HG03108 (cell line): ENCODE results near the gene CINP.

ENCODE experiments used
- ATAC-seq: cut with Tn5 transposase; IDR thresholded peaks from one replicate; pipeline ENCODE4 v1.9.1; 2021; ENCODE audit warnings: moderate library complexity; ENCODE audit not compliant: unreplicated experiment

CINP gene

DNA sequence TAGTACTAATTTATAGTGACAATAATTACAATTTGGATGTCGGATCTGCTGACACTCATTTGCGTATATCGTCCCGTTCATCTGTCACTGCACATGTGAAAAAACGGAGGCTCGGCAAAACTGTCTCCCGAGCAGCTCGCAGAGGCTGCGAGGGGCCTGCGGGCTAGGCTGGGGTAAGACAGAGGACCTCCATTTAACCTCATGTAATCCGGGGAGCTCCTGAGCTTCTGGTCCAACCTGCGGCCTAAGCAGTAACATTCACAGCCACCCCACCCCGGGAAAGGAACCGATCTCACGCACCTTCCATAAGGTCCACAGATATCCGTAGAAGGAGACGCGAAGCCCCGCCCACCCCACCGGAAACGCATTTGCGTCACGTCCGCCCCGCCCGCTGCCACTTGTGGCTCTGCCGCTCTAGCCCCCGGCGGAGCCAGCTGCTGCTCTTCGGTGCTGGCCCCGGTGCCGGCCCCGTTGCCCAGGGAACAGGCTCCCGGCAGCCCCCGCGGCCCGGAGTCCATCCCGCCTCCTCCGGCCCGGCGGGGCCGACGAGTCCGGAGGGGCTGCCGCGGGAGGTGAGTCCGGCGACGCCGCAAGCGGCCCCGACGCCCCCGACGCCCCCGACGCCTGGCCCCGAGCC, at the start of gene CINP, which contains the start of gene TECPR2:
TSS of gene CINP (minus strand) at position 346 of the 637 bp plus-strand sequence. CDS start at position 307, 39 bp downstream.
TSS of gene TECPR2 (plus strand) at position 397 of the 637 bp plus-strand sequence. CDS start 13,781 bp downstream, outside the sequence.
- peak; percentile 96 for ATAC-seq

DNA sequence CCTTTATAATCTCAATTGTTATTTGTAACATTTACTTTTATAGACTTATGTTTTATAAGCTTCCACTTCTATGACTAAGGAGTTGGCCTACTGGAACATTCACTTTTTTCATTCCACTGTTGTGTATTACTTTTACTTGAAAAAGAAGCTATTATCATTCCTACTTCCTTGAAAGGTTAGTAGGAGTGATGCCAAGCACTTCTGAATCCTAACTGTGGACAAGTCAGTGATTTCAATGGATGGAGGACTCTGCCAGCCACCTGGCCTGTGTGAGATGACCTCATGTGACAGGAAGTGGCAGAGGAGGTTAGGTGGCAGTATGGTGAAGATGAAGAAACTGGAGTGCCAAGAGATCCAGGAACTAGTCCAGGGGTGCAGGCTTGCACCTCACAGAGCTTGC, 46.0 kb upstream of the CINP start:
- no peak for ATAC-seq

DNA sequence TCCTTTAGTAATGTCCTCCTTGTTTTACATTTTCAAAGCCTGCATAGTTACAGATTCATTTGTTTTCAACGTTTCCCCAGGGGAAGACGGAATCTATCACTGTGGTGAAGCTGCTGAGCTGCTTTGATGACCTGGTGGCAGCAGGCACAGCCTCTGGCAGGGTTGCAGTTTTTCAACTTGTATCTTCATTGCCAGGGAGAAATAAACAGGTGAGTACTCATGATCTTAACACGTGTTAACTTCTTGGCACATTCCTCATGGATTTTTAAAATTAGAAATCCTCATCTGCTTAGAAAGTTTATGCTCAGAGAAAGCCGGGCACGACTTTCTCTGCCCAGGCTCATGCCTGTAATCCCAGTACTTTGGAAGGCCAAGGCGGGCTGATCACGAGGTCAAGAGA, 44.6 kb upstream of the CINP start:
- ATAC-seq: no peak

DNA sequence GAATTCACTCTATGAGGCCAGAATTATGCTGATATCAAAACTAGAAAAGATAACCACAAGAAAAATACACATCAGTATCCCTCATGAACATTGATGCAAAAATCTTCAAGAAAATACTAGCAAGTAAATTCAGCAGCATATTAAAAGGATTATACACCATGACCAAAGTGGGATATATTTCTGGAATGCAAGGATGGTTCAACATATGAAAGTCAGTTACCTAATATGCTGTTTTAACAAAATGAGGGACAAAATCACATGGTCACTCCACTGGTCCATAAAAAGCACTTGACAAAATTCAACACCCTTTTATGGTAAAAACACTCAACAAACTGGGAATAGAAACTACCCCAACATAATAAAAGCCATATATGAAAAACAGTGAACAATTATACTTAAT, 40.3 kb upstream of the CINP start:
- no peak for ATAC-seq

DNA sequence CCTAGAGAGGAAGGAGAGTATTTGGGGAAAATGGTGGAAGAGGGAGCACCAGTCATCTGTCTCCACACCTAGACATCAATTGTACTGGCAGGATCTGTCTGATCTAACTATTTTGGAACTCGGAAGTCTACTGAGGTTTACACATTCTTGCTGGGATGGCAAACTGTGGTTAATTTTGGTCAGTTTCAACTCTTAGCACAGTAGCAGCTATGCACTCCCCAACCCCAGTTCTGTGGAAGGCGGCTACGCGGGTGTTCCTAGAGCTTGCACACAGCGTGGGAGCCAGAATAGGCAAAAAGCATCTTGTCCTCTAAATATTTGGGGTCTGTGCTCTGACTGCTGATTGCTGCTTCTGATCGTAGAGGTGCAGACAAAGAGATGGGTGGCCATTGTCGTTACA, 33.8 kb upstream of the CINP start:
- no peak for ATAC-seq

DNA sequence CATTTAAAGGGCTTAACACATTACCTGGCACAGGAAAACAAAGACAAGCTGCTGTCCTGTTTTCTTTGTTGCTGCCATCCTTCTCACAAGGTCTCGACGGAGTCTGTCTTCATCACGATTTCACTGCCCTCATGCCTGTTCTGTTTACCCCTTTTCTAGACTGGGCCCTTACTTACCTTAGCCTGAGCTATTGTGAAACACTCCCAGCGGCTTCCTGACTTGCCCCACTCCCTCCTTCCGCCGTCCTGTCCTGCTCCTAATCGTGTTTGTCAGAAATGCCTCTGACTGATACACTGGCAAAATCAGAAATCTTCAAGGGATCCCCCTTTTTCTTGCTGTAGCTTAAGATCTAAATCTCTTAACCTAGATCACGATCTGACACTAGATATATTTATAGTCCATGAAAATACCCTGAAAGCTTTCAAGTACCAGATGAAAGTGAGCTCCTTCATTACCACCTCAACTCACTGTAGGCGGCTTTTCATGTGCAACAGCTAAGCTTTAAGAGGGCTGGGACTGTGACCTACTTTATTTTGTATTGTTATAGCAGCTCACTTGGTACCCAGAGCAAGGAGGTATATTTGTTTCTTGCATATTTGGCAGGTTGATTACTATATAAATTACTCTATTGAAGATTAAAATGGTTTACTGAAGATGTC, 32.2 kb upstream of the CINP start:
- no peak for ATAC-seq

DNA sequence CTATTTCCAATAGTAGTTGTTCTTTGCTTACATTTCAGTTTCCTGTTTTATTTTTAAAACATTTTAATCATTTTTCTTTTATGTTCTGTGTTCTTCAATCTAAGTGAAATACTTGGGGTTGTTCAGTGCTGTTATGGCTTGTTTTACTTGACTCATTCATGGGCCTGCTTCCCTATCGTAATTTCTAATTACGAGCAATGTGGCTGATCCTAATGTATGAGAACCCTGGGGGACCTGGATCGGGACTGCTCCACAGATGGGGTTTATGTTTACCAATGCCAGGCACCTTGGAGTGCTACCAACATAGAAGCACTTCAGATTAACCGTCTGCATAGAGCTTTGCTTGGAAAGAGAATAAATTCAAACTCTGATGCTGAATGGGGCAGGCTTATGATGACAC, 29.8 kb upstream of the CINP start:
- no peak for ATAC-seq

DNA sequence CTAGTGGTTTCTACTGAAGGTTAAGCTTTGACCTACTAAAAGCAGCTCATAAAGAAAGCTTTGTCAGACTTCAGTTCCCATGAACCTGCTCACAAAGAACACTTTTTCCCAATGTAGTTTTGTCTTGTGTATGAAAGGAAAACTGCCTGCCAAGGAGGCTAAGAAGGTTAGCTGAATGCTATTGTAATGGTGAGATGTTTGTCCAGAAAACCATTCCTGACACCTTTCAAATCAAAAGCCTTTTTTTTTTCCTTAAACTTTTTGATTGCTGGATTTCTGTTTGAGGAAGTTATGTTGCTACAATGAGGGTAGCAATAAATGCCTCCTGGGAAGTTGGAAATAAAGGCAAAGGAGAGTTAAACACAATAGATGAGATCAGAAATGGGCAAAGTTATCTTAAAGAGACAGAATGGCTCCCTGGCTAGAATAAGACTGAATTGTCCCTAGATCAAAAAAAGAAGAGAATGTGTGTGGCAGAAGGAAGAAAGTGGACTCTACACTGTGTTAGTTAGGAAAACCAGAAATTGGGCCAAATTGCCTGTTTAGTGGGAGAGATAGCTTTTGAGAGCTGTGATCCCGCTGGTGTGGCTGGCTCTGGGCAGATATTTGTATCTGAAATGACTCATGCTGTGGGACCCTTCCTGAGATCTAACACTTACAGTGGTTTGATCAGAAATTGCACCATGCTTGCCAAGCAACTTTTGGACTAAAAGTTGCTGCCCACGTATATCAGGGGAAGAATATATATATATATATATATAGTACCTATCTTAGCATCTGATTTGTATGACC, 27.6 kb upstream of the CINP start:
- ATAC-seq: no peak

DNA sequence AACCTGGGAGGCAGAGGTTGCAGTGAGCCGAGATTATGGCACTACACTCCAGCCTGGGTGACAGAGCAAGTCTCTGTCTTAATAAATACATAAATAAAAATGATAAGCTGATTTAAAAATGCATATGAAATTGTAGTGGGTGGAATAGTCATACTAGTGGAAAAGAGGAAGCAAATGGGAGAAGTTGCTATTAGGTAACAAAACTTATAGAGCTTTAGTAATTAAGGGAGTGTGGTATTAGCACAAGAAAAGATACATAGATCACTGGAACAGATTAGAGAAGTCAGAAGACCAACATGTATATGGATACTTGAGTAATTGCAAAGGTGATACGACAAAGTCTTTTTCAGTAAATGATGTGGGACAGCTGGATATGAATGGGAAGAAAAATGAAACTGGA, 26.6 kb upstream of the CINP start:
- no peak for ATAC-seq

DNA sequence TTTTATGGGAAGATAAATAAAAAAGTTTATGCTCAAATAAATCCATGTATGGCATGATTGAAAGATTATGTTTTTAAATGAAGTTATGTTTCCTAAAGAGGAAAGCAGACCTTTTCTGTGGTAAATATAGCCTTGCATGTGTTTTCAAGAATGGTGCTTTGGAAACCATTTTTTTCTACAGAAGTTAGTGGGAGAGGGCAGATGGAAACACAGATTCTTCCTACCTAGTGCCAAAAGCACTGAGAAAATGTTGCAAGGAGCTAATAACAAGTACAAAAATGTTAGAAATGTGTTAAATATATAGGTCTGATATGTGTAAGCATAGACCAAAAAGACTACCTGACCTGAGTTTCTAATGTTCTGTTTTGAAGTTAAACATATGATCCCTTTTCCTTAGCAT, 24.4 kb upstream of the CINP start:
- ATAC-seq: no peak

DNA sequence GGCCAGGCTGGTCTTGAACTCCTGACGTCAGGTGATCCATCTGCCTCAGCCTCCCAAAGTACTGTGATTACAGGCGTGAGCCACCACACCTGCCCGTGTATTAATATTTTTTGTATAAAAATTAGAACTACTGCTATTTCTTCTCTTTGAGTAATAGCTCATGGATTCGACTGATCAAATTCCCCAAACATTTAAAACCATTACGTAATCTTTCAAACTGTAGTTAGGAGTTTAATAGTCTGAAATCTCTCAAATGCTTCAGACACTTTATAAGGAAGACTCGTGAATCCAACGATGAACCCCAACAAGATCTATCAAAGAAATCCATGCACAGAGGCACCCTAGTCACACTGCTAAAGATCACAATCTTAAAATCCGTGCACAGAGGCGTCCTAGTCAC, 16.1 kb upstream of the CINP start:
- ATAC-seq: no peak

DNA sequence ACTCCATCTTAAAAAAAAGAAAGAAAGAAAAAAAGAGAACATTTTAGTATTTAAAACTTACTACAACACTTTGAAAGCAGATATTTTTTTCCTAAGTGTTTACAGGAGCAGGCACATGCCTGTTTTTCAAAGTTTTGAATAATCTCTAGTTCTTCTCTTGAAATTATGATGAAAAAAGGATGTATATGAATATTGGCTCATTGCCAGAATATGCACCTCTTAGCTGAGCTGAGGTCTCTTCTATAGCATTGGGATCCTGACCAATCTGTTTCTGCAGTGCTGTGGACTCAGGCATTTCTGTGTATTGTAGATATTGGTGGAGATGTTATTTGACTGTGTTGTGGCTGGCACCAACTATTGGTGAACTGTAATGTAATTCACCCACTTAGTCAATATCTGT, 15.0 kb upstream of the CINP start:
- no peak for ATAC-seq

DNA sequence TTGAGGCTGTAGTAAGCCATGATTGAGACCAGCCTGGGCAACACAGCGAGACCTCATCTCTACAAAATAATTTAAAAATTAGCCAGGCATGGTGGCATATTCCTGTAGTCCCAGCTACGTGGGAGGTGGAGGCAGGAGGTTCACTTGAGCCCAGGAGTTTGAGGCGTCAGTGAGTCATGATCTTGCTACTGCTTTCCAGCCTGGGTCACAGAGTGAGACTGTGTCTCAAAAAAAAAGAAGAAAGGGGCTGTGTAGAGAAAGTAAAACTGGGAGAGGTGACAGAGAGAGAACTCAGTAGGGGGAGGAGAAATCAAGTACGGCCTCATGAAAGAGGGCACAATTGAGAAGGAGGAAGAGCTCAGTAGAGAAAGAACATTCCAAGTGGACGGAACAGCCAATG, 12.4 kb upstream of the CINP start:
- ATAC-seq: no peak

DNA sequence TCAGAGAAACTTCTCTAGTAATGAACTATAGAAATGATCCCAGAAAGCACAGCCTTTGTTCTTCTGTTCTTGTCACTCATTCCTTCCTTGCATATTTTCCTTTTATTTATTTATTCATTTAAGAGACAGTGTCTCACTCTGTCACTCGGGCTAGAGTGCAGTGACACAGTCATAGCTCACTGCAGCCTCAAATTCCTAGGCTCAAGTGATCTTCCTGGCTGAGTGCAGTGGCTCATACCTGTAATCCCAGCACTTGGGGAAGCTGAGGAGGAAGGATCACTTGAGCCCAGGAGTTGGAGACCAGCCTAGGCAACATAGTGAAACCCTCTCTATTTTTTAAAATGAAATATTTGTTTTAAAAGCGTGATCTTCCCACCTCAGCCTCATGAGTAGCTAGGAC, 11.6 kb upstream of the CINP start:
- ATAC-seq: no peak

DNA sequence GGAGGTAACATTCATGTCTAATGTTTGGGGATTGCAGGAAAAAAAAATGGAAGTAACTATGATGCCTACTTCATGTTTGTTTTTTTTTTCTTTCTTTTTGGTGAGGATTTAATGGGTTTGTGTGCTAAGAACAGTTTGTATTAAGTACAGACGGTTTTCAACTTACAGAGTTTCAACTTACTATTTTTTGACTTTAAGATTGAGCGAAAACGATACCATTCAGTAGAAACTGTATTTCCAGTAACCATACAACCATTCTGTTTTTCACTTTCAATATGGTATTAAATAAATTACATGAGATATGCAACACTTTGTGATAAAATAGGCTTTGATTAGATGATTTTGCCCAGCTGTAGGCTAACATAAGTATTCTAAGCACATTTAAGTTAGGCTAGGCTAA, 10.4 kb upstream of the CINP start:
- no peak for ATAC-seq

DNA sequence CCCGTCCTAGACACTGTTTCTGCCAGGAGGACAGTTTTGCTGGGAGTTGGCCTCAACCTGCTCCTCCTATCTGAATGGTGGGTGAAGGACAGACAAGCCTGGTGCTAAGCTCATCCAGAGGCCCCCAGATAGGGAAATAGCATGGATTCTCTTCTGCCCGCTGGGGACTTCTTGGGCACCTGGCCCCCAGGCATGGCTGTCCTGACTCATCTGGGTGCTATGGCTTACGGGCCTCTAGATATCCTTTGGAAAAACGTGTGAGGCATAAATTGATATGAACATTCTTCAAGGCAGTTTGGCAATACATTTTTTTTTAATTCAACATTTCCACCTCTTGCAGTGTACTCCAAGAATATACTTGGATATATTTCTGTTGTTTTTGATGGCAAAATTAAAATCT, 8.7 kb upstream of the CINP start:
- ATAC-seq: no peak

DNA sequence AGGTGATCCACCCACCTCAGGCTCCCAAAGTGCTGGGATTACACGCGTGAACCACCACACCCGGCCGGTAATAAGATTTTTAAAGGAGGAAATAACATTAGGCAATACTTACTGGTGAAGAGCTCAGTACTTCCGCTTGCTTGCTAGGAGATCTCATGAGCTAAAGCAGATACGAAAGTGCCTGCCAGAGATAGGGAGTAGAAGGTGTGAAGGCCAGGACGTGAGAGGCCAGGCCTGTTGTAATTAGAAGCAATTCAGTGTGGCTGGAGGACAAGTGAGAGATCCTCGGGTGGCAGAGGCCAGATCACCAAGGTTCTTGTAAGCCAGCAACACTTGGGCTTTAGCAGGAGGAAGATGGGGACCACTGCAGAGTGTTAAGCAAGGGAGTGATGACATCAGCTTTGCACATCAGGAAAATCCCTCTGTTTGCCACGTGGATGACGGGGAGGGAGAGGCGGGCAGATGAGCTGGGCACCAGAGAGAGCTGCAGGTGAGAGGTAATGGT, 7.7 kb upstream of the CINP start:
- no peak for ATAC-seq

DNA sequence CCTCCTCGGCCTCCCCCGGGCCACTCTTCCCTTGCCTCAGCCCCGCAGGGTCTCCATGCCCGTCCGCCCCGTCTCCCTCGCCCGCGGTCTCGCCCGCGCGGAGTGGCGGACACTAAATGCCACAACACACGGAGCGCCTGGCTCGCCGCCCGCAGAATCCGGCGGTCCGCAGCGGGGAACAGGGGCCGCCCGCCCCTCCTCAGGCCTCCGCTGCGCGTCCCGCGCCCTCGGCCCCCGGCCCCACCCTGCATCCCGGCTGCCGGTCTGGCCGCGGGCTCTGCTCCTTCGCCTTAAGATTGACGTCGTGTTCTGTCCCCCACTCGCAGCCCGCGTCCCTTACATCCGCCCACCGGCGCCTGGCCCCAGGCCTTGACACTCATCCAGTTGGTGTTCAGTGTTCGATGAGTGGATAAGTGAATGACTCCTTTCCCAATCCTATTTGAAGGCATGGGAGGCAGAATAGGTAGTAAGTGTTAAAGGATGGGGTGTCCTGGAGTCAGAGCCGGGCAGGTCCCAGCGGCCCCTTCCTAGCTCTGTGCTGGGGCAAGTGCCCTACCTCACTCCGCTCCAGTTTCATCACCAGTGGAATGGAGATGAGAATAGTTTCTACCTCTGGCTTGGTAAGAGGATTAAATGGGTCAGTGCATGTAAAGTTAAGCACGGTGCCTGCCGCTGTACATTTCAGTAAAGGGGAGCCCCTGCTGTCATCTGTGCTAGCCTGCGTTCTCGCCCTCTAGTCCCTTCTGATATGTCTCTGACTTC, 673 bp upstream of the CINP start:
- ATAC-seq: peak; percentile 7

DNA sequence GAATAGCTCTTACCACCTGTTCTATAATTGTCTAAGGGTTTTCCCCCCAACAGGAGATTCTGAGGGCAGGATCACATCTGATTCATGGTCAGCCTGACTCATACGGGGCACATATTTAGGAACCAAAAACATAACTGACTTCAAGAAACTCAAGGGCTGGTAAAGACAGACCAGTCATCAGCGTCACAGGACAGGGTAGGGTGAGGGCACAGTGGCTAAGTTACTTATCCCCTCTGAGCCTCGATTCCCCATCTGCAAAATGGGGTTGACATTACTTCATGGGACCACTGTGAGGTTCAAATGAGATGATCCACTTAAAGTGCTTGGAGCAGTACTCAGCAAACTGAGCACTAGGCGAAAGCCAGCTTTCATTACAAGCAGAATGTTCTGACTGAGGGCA, 606 bp downstream of the CINP start:
- ATAC-seq: no peak

DNA sequence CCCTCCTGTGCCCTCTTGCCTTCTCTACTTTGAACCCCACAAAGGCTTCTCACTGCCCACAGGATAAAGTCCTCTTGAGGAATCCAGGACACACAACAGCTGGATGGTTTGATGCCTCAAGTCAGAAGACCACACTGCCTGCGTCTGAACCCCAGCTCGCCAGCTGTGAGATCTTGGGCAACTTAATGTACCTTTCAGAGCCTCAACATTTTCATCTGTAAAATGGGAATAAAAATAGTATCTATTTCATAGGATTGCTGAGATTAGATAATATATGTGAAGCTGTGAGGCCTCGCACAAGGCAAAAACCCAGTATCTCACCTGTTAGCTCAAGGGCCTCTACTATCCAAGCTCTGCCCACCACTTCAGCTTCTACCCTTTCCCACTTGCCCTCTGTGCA, 2.3 kb downstream of the CINP start:
- ATAC-seq: no peak

DNA sequence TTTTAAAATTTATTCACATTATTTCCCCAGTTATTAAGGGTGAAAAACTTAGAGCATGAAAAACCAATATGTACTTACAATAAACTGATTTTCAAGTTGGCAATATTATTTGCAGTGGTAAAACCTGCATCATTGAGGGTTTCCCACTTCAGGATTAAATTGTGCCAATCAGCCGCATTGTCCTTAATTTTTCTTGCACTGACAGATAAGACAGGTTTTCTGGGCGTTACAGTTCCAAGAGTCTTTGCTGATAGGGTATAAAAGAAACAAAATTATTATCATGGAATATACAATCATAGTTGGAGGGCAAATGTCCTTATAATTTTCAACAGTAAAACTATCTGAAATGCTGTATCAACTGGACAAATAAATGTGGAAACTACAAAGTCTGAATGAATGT, 3.3 kb downstream of the CINP start:
- no peak for ATAC-seq
